A204.1 (cell line): Measurements from ENCODE around the gene SPATS2L.

Source experiments
- FAIRE-seq: peaks from 2 replicates; lab custom pipeline; 2012; peaks lifted over from hg19 to GRCh38; lab: Jason Lieb, UNC

The SPATS2L gene

DNA sequence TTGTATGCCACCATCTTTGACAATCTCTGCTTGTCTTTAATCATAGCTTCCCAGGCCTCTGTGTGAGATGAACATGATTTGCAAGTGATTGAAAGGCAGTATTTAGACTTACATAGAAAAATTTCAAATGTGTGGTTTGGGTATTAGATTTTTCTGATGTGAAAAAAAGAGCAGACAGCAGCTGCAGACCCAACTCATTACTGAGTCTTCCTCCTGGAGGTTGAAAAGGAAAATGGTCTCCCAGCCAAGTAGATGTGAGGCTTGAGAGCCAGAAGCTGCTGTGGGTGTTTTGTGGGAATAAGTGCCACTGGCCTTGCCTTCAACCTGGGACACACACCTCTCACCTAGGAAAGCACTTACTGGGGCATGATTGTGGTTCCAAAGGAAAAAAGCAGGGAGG, 110.9 kb downstream of the SPATS2L start:
- no peak for FAIRE-seq

- no peak for FAIRE-seq
These were observed 111.9 kb downstream of the SPATS2L start for GRCh38 chr2:200418399-200418798.

DNA sequence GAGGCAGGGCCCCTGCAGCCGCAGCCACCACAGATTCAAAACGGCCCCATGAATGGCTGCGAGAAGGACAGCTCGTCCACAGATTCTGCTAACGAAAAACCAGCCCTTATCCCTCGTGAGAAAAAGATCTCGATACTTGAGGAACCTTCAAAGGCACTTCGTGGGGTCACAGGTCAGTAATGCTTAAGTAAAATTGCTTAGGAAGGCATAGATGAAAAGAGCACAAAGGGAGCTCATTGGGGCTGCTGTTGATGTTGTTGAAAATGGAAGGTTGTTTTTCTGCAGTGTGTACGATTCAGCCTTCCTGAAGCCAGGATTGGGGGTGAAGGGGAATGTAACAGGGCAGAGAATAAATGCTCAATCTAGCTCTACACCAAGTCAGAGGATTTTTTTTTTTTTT, 112.8 kb downstream of the SPATS2L start:
- FAIRE-seq: no peak

GRCh38 chr2:200421270-200421669, 114.8 kb downstream of the SPATS2L start:
- FAIRE-seq: no peak

GRCh38 chr2:200422071-200422470, 115.6 kb downstream of the SPATS2L start:
- no peak for FAIRE-seq

GRCh38 chr2:200422532-200423261, 116.2 kb downstream of the SPATS2L start:
- no peak for FAIRE-seq

DNA sequence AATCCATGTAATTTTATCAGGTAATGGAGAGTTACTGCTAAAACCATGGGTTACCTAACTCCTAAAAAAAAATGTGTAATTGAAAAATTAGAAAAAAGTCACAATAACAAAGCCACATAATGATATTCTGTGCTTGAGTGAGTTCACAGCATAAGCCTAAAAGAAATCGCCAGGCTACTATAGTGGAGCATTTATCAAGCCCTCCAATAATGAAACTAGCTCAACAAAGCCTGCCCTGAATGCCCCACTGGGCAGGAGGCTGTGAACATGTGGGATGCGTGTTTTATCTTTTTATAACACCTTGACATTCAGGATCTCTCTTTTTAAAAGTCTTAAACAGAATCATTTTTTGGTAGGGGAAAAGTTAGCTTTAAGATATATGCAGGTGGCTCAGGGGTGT, 117.0 kb downstream of the SPATS2L start:
- no peak for FAIRE-seq

GRCh38 chr2:200425026-200425821, 118.7 kb downstream of the SPATS2L start:
- FAIRE-seq: no peak

DNA sequence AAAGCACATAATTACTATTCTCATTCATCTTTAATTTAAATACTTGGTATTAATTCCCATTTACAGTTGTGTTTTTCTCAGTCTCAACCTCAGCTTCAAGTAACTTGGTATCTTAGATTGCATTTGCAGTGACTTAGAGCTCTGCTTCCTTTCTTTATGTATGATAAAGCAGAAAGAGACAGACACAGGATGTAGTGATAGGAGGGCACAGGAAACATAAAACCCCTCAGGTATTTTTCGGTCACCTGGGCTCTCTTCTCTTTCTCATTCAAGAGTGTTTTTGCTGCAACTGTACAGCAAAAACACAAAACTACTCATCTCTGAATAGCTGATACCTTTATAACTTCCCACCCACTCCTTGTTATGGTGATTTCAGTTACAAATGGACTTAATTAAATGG, 120.3 kb downstream of the SPATS2L start:
- FAIRE-seq: no peak

- FAIRE-seq: no peak
These were observed 122.6 kb downstream of the SPATS2L start for GRCh38 chr2:200428961-200429665.

DNA sequence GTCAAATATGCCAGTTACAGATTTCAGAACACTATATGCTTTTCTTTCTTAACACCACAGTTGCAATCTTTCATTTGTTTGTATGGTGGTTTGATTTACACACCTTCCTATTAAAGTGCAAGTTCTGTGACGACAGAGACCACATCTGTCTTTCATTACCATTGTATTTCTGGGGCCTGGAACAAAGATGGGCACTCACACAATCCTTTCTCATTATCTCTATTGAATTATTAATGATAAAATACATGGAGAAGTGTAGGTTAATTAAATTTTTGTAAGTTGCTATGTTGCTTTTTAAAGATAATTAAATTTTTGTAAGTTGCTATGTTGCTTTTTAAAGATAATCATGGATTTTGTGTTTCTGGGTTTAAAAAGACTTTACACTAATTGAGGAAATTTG, 123.5 kb downstream of the SPATS2L start:
- FAIRE-seq: peak; percentile 3

- FAIRE-seq: no peak
These were observed 125.7 kb downstream of the SPATS2L start for GRCh38 chr2:200431996-200432705.

- no peak for FAIRE-seq
These were observed 128.9 kb downstream of the SPATS2L start for GRCh38 chr2:200435379-200435778.

- no peak for FAIRE-seq
These were observed 131.8 kb downstream of the SPATS2L start for GRCh38 chr2:200438251-200438650.

DNA sequence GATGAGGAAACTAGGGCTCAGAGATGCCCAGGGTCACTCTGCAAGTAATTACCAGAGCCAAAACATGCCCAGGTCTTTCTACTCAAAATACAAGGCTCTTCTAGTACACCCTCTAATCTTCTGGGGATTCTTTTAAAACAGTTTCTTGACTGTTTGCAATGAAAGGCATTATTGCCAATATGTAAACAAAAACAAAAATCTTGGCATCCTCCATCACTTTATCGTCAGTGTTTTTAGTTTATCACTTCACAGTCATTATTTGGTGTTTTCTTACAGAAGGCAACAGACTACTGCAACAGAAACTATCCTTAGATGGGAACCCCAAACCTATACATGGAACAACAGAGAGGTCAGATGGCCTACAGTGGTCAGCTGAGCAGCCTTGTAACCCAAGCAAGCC, 132.4 kb downstream of the SPATS2L start:
- no peak for FAIRE-seq

- no peak for FAIRE-seq
These were observed 133.5 kb downstream of the SPATS2L start for GRCh38 chr2:200439981-200440380.

DNA sequence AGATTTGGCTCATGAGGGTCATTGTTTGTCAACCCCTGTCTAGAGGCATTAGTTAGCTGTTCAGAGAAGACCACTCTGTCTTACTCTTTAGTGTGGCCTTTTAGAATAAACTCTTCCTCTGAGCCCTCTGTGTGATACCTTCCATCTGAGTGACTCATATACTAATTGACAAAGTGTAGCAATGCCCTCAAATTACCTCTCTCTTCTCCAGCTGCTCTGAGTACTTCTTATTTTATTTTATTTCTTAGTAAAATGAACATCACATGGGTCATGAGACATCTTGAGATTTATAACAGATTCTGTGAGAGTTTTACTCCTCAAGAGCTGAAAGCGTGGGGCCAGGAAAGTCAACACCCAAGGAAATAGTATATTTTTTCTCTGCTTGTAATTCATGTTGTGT, 136.0 kb downstream of the SPATS2L start:
- FAIRE-seq: no peak

GRCh38 chr2:200443376-200443775, 136.9 kb downstream of the SPATS2L start:
- FAIRE-seq: no peak

DNA sequence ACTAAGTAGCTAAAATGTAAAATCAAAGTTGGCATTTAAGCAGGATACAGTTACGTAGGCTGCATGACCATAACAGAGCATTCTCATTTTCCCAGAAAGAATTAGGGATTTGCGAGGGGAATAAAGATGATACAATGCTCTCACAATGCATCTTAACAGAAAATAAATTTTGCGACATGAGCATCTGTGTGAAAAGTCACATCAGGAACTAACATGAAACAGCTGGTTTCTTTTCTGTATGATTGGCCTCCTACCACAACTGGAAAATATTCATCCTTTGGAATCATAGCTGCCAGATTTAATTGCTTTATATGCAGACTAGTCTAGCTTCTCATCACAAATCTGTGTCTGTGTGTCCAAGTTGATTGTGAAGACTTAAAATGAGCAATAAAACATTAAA, 137.4 kb downstream of the SPATS2L start:
- FAIRE-seq: no peak

DNA sequence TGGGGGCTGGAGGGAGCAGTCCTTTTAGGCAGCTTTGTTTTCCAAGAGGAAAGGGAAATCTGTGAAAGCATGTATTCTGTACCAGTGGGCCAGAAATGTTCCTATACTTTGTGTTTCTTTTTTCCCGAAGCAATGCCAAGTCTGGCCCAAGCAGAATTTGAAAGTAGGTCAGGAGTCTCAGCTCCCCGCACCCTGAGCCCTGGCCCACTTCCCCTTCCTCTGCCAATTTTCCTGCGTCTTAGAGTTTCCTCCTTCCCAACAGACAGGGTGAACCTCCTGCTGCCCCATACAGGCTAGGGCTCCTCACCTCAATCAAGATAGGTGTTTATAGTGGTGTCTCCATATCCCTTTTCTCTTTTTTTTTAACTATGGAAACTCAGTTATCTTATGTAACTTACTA, 138.0 kb downstream of the SPATS2L start:
- FAIRE-seq: no peak

DNA sequence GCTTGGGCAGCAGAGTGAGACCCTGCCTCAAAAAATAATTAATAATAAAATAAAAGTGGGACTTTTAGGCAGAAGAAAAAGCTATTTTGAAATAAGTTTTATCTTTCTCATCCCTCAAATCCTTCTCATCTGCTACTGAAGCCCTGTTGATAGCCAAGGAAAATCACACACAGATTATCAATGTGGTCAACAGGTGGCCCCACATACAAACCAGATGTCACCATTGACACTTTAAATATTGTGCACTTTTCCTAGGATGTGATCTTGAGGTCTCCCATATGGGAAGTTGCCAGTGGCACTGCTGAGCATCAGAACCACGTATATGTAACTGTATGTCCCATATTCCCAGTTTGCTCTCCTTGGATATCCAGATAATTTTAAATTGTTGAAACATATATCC, 138.8 kb downstream of the SPATS2L start:
- no peak for FAIRE-seq

- FAIRE-seq: no peak
These were observed 140.1 kb downstream of the SPATS2L start for GRCh38 chr2:200446612-200447011.
